SK-N-SH (cell line): ENCODE measurements around the gene EIF3B. TPM values are rescaled to one million over a fixed set of nuclear protein-coding genes. Genes with fewer than 3 reads are reported as not detected.

Experiments used
- CTCF ChIA-PET: fragments of 300-600, 350-600 bp; formaldehyde crosslinking; extraction: SDS; loops from one replicate; lab custom pipeline; 2021; lab: Yijun Ruan, JAX
- POLR2A ChIA-PET: fragments of 350-600 bp; sonication (Branson Sonifier 250); formaldehyde crosslinking; extraction: SDS; loops from one replicate; lab custom pipeline; 2020; ENCODE audit warnings: antibody characterized with exemption, inconsistent platforms; lab: Yijun Ruan, JAX
- DNase-seq: peaks from one replicate; pipeline ENCODE4 v3.0.0; 2012
- H2AFZ ChIP-seq: fragments of 200-600 bp; sonication (generic); 2 replicates; pipeline ENCODE4 v1.8.1; 2016; ENCODE audit warnings: antibody characterized with exemption, mild to moderate bottlenecking, low read depth
- H3F3A ChIP-seq: fragments of 200-600 bp; sonication (generic); replicated peaks from 2 replicates; pipeline ENCODE3; 2016; ENCODE audit warnings: antibody characterized with exemption, mild to moderate bottlenecking; ENCODE audit not compliant: insufficient read depth
- H3K27ac ChIP-seq, 2 experiments: fragments of 200-500 bp in 1 of 2; fragments of 200-600 bp in 1 of 2; sonication (Bioruptor generic) in 1 of 2; sonication (generic), shearing (Covaris generic) in 1 of 2; 2 replicates each; pipeline versions ENCODE4 v1.5.1 to v1.6.1; 2014 to 2016; ENCODE audit warnings: low read depth in 2 of 2, inconsistent platforms in 1 of 2, low read length in 1 of 2, mild to moderate bottlenecking in 1 of 2, mixed read lengths in 1 of 2
- H3K27me3 ChIP-seq: fragments of 200-600 bp; sonication (generic), shearing (Covaris generic); 2 replicates; pipeline ENCODE4 v1.6.1; 2016; ENCODE audit warnings: mixed run types; ENCODE audit not compliant: insufficient read depth
- H3K36me3 ChIP-seq, 2 experiments: fragments of 200-500 bp in 1 of 2; fragments of 200-600 bp in 1 of 2; sonication (Bioruptor generic) in 1 of 2; sonication (generic) in 1 of 2; replicated peaks in 1 of 2; 2 replicates each; pipeline versions ENCODE3 to v1.5.1; 2014 to 2016; ENCODE audit warnings: low read length in 1 of 2, mild to moderate bottlenecking in 1 of 2; ENCODE audit not compliant: insufficient read depth in 2 of 2, control insufficient read depth in 1 of 2
- H3K4me1 ChIP-seq, 2 experiments: fragments of 200-500 bp in 1 of 2; fragments of 200-600 bp in 1 of 2; sonication (Bioruptor generic) in 1 of 2; sonication (generic), shearing (Covaris generic) in 1 of 2; 2 replicates each; pipeline versions ENCODE4 v1.5.1 to v1.6.1; 2014 to 2016; ENCODE audit warnings: low read depth in 1 of 2, low read length in 1 of 2, mixed run types in 1 of 2; ENCODE audit not compliant: insufficient read depth in 2 of 2, control insufficient read depth in 1 of 2
- H3K4me2 ChIP-seq: fragments of 200-600 bp; sonication (generic), shearing (Covaris generic); 2 replicates; pipeline ENCODE4 v1.6.1; 2017; ENCODE audit warnings: mixed run types
- H3K4me3 ChIP-seq, 2 experiments: fragments of 200-500 bp in 1 of 2; fragments of 200-600 bp in 1 of 2; sonication (Bioruptor generic) in 1 of 2; sonication (generic), shearing (Covaris generic) in 1 of 2; 2 replicates each; pipeline versions ENCODE4 v1.5.1 to v1.8.1; 2014 to 2016; ENCODE audit warnings: low read depth in 2 of 2, inconsistent platforms in 1 of 2, low read length in 1 of 2, mild to moderate bottlenecking in 1 of 2, mixed read lengths in 1 of 2, moderate library complexity in 1 of 2
- H3K79me2 ChIP-seq: fragments of 200-600 bp; sonication (generic); 2 replicates; pipeline ENCODE4 v1.8.1; 2017; ENCODE audit warnings: mild to moderate bottlenecking; ENCODE audit not compliant: insufficient read depth
- H3K9ac ChIP-seq: fragments of 200-600 bp; sonication (generic); 2 replicates; pipeline ENCODE4 v1.6.1; 2017; ENCODE audit warnings: mixed run types
- H3K9me2 ChIP-seq: fragments of 200-600 bp; sonication (generic); 2 replicates; pipeline ENCODE4 v1.6.1; 2017; ENCODE audit warnings: mixed run types
- H3K9me3 ChIP-seq: fragments of 200-600 bp; sonication (generic); 2 replicates; pipeline ENCODE4 v1.6.1; 2017; ENCODE audit warnings: mixed run types, mild to moderate bottlenecking, moderate library complexity
- H4K20me1 ChIP-seq: fragments of 200-600 bp; sonication (generic); 2 replicates; pipeline ENCODE4 v1.6.1; 2017; ENCODE audit warnings: mild to moderate bottlenecking, mixed run types; ENCODE audit not compliant: insufficient read depth
- CHD2 ChIP-seq: fragments of 150-350 bp; IDR thresholded peaks from 2 replicates; pipeline ENCODE4 v1.6.1; 2018; ENCODE audit warnings: low read length; ENCODE audit not compliant: partially characterized antibody
- CTCF ChIP-seq: fragments of 200-600 bp; sonication (generic); IDR thresholded peaks from 2 replicates; pipeline ENCODE4 v1.6.1; 2017; ENCODE audit warnings: antibody characterized with exemption, mild to moderate bottlenecking, moderate library complexity
- EP300 ChIP-seq, 2 experiments: IDR thresholded peaks; 2 replicates each; pipeline versions ENCODE4 v1.4.0 to v1.6.1; 2012; ENCODE audit warnings: borderline replicate concordance in 1 of 2, low read depth in 1 of 2, low read length in 1 of 2
- EZH2phosphoT487 ChIP-seq: fragments of 200-600 bp; sonication (generic); IDR thresholded peaks from 2 replicates; pipeline ENCODE4 v1.6.1; 2017; ENCODE audit warnings: low read depth, mixed run types, mild to moderate bottlenecking, antibody characterized with exemption, moderate library complexity, borderline replicate concordance
- FOXJ3 ChIP-seq: sonication (generic); formaldehyde crosslinking; IDR thresholded peaks from 2 replicates; pipeline ENCODE4 v1.5.1; 2020; ENCODE audit warnings: mild to moderate bottlenecking, missing genetic modification reagents
- GATA2 ChIP-seq: sonication (generic); formaldehyde crosslinking; IDR thresholded peaks from 2 replicates; pipeline ENCODE4 v1.5.0; 2020; ENCODE audit warnings: mild to moderate bottlenecking, missing genetic modification reagents
- IRF3 ChIP-seq: fragments of 150-350 bp; IDR thresholded peaks from 2 replicates; pipeline ENCODE4 v1.6.1; 2016; ENCODE audit warnings: mild to moderate bottlenecking, low read depth, low read length
- MXI1 ChIP-seq: IDR thresholded peaks from 2 replicates; pipeline ENCODE4 v1.6.1; 2012; ENCODE audit warnings: mild to moderate bottlenecking, low read depth, low read length, improper control_type of control experiment
- NRF1 ChIP-seq: IDR thresholded peaks from 2 replicates; pipeline ENCODE4 v1.6.1; 2012; ENCODE audit warnings: low read depth, mild to moderate bottlenecking, low read length
- RCOR1 ChIP-seq: fragments of 150-350 bp; IDR thresholded peaks from 2 replicates; pipeline ENCODE4 v1.6.1; 2017; ENCODE audit warnings: antibody characterized with exemption, low read length
- REST ChIP-seq: IDR thresholded peaks from 2 replicates; pipeline ENCODE4 v1.6.1; 2012; ENCODE audit warnings: mild to moderate bottlenecking, low read depth, low read length, moderate library complexity
- ZBTB33 ChIP-seq: IDR thresholded peaks from 2 replicates; pipeline ENCODE4 v1.4.0; 2012; ENCODE audit warnings: low read depth, borderline replicate concordance
- WGBS: methylation state at CpG from one replicate; pipeline ENCODE4 v1.1.6; 2017; ENCODE audit warnings: low lambda C conversion rate; 5-methylcytosine and 5-hydroxymethylcytosine counted together
- polyA plus RNA-seq, 3 experiments: library from polyadenylated mRNA; depleted of rRNA; stranded (reverse); fragments of >200 nt; gene quantifications; 2 replicates each; pipeline ENCODE4 v1.2.3, GENCODE V29; 2012

The EIF3B gene
- polyA plus RNA-seq, 1 of the 3 experiments (the other 2 are of a cell fraction), result 151 TPM

- Histone ChIP-seq H3K4me2 (no peak overlapping the region), H3K9me3 (no peaks in the 10 kb centered on the region), H3K27ac (no peak overlapping the region), H2AFZ (no peak overlapping the region), H3K4me3 (no peak overlapping the region), H3K9me2 (no peaks in the 10 kb centered on the region), H4K20me1 (peaks cover 47% of the 10 kb centered on the region), H3K9ac (no peak overlapping the region)
- DNase-seq, result no peak
- WGBS, result 96% methylated on average over 30 of the region's 34 CpGs
- TF ChIP-seq FOXJ3 (CRISPR knock-in tag), result no peak
- TF ChIP-seq EP300 (IDR thresholded peaks at IDR 0.05; ENCODE audit: borderline replicate concordance in 1 of 2, low read depth in 1 of 2, low read length in 1 of 2), result no peak
- TF ChIP-seq CTCF, result no peak
- no peak for TF ChIP-seq ZBTB33
- no peak for TF ChIP-seq CHD2
- no peak for TF ChIP-seq MXI1
- no peak for TF ChIP-seq REST
- TF ChIP-seq NRF1, result no peak
- TF ChIP-seq RCOR1, result no peak
- no peak for TF ChIP-seq GATA2
- TF ChIP-seq IRF3, result no peak
- TF ChIP-seq EZH2phosphoT487, result no peak
- TF ChIP-seq, all 33 proteins: peak for 0
- Histone ChIP-seq H3K4me1 (peaks cover 0 to 18% of the 10 kb centered on the region in 2 experiments; a peak in 1 of 4 replicates), H3K36me3 (peaks cover 29 to 60% of the 10 kb centered on the region in 2 experiments), H3F3A (peaks cover 19% of the 10 kb centered on the region), H3K27me3 (no peaks in the 10 kb centered on the region), H3K79me2 (peaks cover 31% of the 10 kb centered on the region)
- ChIA-PET CTCF (interaction anchor here (1.4 kb wide), 1 partner anchor 14 kb away, joined by 6 read pairs; no protein-coding TSS in a partner anchor), POLR2A (no interaction called here)
Measured at GRCh38 chr7:2379821-2380450, 25.3 kb downstream of the EIF3B start.
